Keratinocyte (primary cell): ENCODE measurements around the gene NT5E. TPM values are rescaled to one million over a fixed set of nuclear protein-coding genes. Genes with fewer than 3 reads are reported as not detected.

ENCODE experiments used
- DNase-seq: peaks from one replicate; pipeline ENCODE4 v3.0.0-alpha.2; 2011; ENCODE audit warnings: low read depth, missing footprints, low spot score
- FAIRE-seq: peaks from 2 replicates; lab custom pipeline; 2011; peaks lifted over from hg19 to GRCh38; lab: Jason Lieb, UNC
- H2AFZ ChIP-seq: 2 replicates; pipeline ENCODE4 v1.6.0; 2012; ENCODE audit warnings: low read length, control low read depth, inconsistent platforms; ENCODE audit not compliant: control insufficient read depth
- H3K27ac ChIP-seq: 2 replicates; pipeline ENCODE4 v1.5.1; 2011; ENCODE audit warnings: low read length; ENCODE audit not compliant: control insufficient read depth, insufficient read depth
- H3K27me3 ChIP-seq: 3 replicates; pipeline ENCODE4 v1.6.0; 2011; ENCODE audit warnings: low read length; ENCODE audit not compliant: control insufficient read depth, insufficient read depth; ENCODE audit errors: extremely low read depth
- H3K36me3 ChIP-seq, 2 experiments: 2 replicates in 1 of 2; 3 replicates in 1 of 2; pipeline ENCODE4 v1.5.1; 2011; ENCODE audit warnings: low read length in 2 of 2, mild to moderate bottlenecking in 1 of 2; ENCODE audit not compliant: control insufficient read depth in 2 of 2, insufficient read depth in 2 of 2; ENCODE audit errors: extremely low read depth in 1 of 2
- H3K4me1 ChIP-seq: 3 replicates; pipeline ENCODE4 v1.5.1; 2011; ENCODE audit warnings: low read length; ENCODE audit not compliant: control insufficient read depth, insufficient read depth; ENCODE audit errors: extremely low read depth
- H3K4me2 ChIP-seq: 3 replicates; pipeline ENCODE4 v1.6.0; 2011; ENCODE audit warnings: low read depth, low read length; ENCODE audit not compliant: control insufficient read depth, insufficient read depth; ENCODE audit errors: extremely low read depth
- H3K4me3 ChIP-seq, 3 experiments: fragments of 200-600 bp in 1 of 3; sonication (generic) in 1 of 3; 2 replicates in 2 of 3; 3 replicates in 1 of 3; pipeline ENCODE4 v1.5.1; 2011 to 2016; ENCODE audit warnings: low read length in 3 of 3, mild to moderate bottlenecking in 3 of 3, control low read depth in 2 of 3, inconsistent platforms in 1 of 3, low read depth in 1 of 3, mixed read lengths in 1 of 3, mixed run types in 1 of 3, moderate library complexity in 1 of 3; ENCODE audit not compliant: control insufficient read depth in 2 of 3, insufficient read depth in 2 of 3; ENCODE audit errors: extremely low read depth in 1 of 3
- H3K79me2 ChIP-seq: 2 replicates; pipeline ENCODE4 v1.6.0; 2012; ENCODE audit warnings: low read length; ENCODE audit not compliant: control insufficient read depth, insufficient read depth
- H3K9ac ChIP-seq: 3 replicates; pipeline ENCODE4 v1.6.0; 2011; ENCODE audit warnings: low read length; ENCODE audit not compliant: control insufficient read depth, insufficient read depth; ENCODE audit errors: extremely low read depth
- H3K9me1 ChIP-seq: 3 replicates; pipeline ENCODE4 v1.6.0; 2011; ENCODE audit warnings: low read length; ENCODE audit not compliant: control insufficient read depth, insufficient read depth; ENCODE audit errors: extremely low read depth
- H3K9me3 ChIP-seq: 2 replicates; pipeline ENCODE4 v1.5.1; 2012; ENCODE audit warnings: low read depth, low read length; ENCODE audit not compliant: control insufficient read depth
- H4K20me1 ChIP-seq: 3 replicates; pipeline ENCODE4 v1.6.0; 2011; ENCODE audit warnings: low read length; ENCODE audit not compliant: control insufficient read depth, insufficient read depth; ENCODE audit errors: extremely low read depth
- EZH2 ChIP-seq: IDR thresholded peaks from one replicate; pipeline ENCODE4 v1.6.1; 2012; ENCODE audit warnings: inconsistent platforms, mild to moderate bottlenecking, low read length, moderate library complexity
- dilution Hi-C: fragments of 300-500 bp; cut with MboI; formaldehyde crosslinking; loops from one replicate; pipeline ENCODE4 v1.7.0; 2020; ENCODE audit warnings: low sequenced_read_pairs; ENCODE audit not compliant: extremely low pct_ligation_motif_present
- polyA plus RNA-seq, 5 experiments: library from polyadenylated mRNA; depleted of rRNA in 3 of 5; stranded (reverse) in 3 of 5; stranded (forward) in 1 of 5; unstranded in 1 of 5; fragments of >200 nt; gene quantifications; 1 replicate in 1 of 5; 2 replicates in 3 of 5; 3 replicates in 1 of 5; pipeline versions ENCODE4 v1.2.1 to v1.2.3, GENCODE V29; 2011 to 2012; ENCODE audit warnings: missing spikeins in 2 of 5, low read depth in 1 of 5, low replicate concordance in 1 of 5
- TF ChIP-seq, protein P1 (sequence below), 3 experiments: IDR thresholded peaks in 1 of 3; conservative IDR thresholded peaks in 1 of 3; optimal IDR thresholded peaks in 1 of 3; 2 replicates in 2 of 3; 3 replicates in 1 of 3; pipeline versions ENCODE3 to v1.5.1; 2011; ENCODE audit warnings: low read length in 3 of 3, mild to moderate bottlenecking in 3 of 3, moderate library complexity in 2 of 3, control low read depth in 1 of 3, inconsistent platforms in 1 of 3; ENCODE audit not compliant: insufficient read depth in 2 of 3; ENCODE audit errors: extremely low read depth in 1 of 3

Gene NT5E
- polyA plus RNA-seq, 1 donor (not counting 4 experiments of a cell fraction or from before 2014, with no cell fraction given), result 268 TPM

DNA sequence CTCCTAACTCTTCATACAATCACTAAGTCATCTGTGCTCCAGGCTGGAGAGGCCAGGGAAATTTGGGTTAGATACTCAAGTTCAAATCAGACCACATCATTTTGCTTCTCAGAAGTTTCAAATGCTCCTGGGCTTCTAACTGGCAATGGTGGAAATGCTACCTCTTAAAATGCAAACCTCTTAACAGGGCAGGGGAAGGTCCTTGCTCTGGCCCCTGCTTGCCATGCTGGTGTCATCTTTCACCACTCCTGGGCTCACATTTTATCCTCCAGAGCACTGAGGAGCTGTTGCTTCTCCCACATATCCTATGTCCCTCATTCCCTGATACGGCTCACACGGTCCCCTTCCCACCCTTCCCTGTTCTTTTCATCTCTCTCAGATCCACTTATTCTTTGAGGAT, 41.8 kb upstream of the NT5E start:
- dilution Hi-C loops, result no loop called here
- no peak overlapping the region for H3K27ac ChIP-seq
- H3K4me3 ChIP-seq, result no peak overlapping the region
- H3K9ac ChIP-seq, result no peak overlapping the region
- H3K9me3 ChIP-seq, result no peaks in the 10 kb centered on the region
- FAIRE-seq (no peak), DNase-seq (no peak)
- H3K36me3 ChIP-seq, result no peaks in the 10 kb centered on the region
- H3K27me3 ChIP-seq, result no peaks in the 10 kb centered on the region
- H3K79me2 ChIP-seq, result no peaks in the 10 kb centered on the region
- no peak overlapping the region for H2AFZ ChIP-seq
- TF ChIP-seq EZH2, result no peak
- TF ChIP-seq, protein P1, sequence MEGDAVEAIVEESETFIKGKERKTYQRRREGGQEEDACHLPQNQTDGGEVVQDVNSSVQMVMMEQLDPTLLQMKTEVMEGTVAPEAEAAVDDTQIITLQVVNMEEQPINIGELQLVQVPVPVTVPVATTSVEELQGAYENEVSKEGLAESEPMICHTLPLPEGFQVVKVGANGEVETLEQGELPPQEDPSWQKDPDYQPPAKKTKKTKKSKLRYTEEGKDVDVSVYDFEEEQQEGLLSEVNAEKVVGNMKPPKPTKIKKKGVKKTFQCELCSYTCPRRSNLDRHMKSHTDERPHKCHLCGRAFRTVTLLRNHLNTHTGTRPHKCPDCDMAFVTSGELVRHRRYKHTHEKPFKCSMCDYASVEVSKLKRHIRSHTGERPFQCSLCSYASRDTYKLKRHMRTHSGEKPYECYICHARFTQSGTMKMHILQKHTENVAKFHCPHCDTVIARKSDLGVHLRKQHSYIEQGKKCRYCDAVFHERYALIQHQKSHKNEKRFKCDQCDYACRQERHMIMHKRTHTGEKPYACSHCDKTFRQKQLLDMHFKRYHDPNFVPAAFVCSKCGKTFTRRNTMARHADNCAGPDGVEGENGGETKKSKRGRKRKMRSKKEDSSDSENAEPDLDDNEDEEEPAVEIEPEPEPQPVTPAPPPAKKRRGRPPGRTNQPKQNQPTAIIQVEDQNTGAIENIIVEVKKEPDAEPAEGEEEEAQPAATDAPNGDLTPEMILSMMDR (optimal IDR thresholded peaks at IDR 0.05 in 1 of 3, IDR thresholded peaks at IDR 0.05 in 1 of 3, conservative IDR thresholded peaks at IDR 0.05 in 1 of 3; ENCODE audit: extremely low read depth in 1 of 3, insufficient read depth in 2 of 3, low read length in 3 of 3), result no peak
- no peaks in the 10 kb centered on the region for H3K9me1 ChIP-seq
- peaks cover 46% of the 10 kb centered on the region for H3K4me1 ChIP-seq
- no peak overlapping the region for H3K4me2 ChIP-seq
- H4K20me1 ChIP-seq, result no peaks in the 10 kb centered on the region

DNA sequence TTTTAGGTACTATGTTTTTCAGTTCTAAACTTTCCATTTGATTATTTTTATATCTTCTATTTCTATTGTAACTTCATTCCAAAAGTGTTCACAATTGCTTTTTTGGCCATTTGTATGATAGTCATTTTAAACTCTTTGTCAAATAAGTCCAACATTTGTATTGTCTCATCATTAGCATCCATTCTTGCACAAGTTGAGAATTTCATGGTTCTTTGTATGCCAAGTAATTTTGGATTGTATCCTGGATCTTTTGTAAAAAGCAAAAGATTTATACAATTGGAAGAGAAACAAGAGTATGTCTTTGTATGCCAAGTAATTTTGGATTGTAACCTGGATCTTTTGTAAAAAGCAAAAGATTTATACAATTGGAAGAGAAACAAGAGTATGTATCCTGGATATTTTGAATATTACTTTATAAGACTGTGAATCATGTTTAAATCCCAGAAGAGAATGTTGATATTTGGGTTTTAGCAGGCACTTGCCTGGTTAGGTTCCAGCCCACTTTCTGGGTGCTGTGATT, 36.9 kb upstream of the NT5E start:
- no peak for FAIRE-seq
- Histone ChIP-seq H3K4me1 (peaks cover 5% of the 10 kb centered on the region), H3K4me3 (no peak overlapping the region), H3K27ac (no peak overlapping the region), H2AFZ (no peak overlapping the region), H3K79me2 (no peaks in the 10 kb centered on the region), H3K27me3 (no peaks in the 10 kb centered on the region), H3K4me2 (no peak overlapping the region), H3K36me3 (no peaks in the 10 kb centered on the region), H3K9me3 (no peaks in the 10 kb centered on the region), H3K9ac (no peak overlapping the region), H3K9me1 (no peaks in the 10 kb centered on the region), H4K20me1 (no peaks in the 10 kb centered on the region)
- dilution Hi-C loops, result no loop called here
- no peak for TF ChIP-seq EZH2
- TF ChIP-seq, protein P1 (optimal IDR thresholded peaks at IDR 0.05 in 1 of 3, IDR thresholded peaks at IDR 0.05 in 1 of 3, conservative IDR thresholded peaks at IDR 0.05 in 1 of 3; ENCODE audit: extremely low read depth in 1 of 3, insufficient read depth in 2 of 3, low read length in 3 of 3), result no peak
- no peak for DNase-seq
